ENCODE results near the gene C11orf21. TPM values are rescaled to one million over a fixed set of nuclear protein-coding genes. Genes with fewer than 3 reads are reported as not detected.

Gene C11orf21
- total and polyA plus RNA-seq, 2 of the 8 experiments (the other 6 are each of a cell fraction or from before 2014, with no cell fraction given): not detected

DNA sequence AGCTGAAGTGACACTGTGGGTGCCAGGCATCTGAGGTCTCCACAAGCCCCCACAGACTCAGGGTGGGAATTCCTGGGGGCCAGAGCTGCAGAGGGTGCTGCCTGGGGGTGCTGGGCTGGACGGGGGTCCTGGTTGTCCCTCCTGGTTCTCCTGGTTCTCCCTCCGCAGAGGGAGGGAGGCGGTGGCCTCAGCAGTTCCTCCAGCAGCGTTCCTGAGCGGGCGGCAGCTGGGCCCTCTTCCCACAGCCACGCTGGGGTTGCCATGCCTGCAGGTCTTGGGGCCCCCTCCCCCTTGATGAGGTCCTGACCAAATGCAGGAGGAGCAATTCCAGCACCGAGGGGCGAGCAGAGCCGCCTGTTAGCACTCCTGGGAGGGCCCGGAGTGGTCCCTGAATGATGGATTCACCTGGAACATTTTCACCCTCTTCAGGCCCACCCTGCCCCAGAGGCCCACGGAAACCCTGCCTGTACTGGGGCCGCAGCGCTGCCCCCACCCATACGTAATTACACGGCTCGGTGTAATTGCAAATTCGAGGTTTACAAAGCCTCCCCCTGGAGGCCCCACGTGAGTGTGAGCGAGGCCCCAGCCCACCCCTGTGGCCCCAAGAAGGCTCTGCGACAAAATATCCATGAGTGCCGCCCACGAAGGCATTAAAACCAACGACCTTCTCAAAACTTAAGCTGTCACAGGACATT is 635 bp downstream of the C11orf21 start:
- Histone ChIP-seq H3K9ac (replicated peaks in 1 of 4; ENCODE audit: extremely low read depth in 1 of 4, low read depth in 3 of 4, low read length in 3 of 4) (no peak overlapping the region), H3K14ac (ENCODE audit: insufficient read length) (no peak overlapping the region), H2BK120ac (replicated peaks; ENCODE audit: low read depth, low read length) (no peak overlapping the region), H3K27ac (ENCODE audit: low read depth, low read length) (no peak overlapping the region), H2AFZ (ENCODE audit: low read length) (no peak overlapping the region), H2BK15ac (ENCODE audit: low read length) (no peak overlapping the region), H3K27me3 (replicated peaks in 1 of 4; ENCODE audit: control insufficient read depth in 3 of 4, extremely low read depth in 1 of 4, insufficient read depth in 3 of 4, low read length in 3 of 4) (peaks cover 0 to 2% (median 0%) of the 10 kb centered on the region in 4 experiments; a peak in 1 of 7 replicates), H3K4me2 (ENCODE audit: insufficient read depth in 1 of 2, low read depth in 2 of 2, low read length in 2 of 2) (no peak overlapping the region), H2BK12ac (ENCODE audit: low read depth, low read length) (no peak overlapping the region), H3K23me2 (ENCODE audit: low read depth, low read length) (no peaks in the 10 kb centered on the region), H4K5ac (ENCODE audit: insufficient read length, low read depth, low read length) (no peak overlapping the region), H3K9me3 (ENCODE audit: insufficient read depth in 2 of 2, low read depth in 1 of 2, low read length in 1 of 2) (no peaks in the 10 kb centered on the region), H4K20me1 (replicated peaks in 1 of 2; ENCODE audit: control insufficient read depth in 1 of 2, insufficient read depth in 2 of 2, low read length in 2 of 2) (peaks cover 0 to 3% of the 10 kb centered on the region in 2 experiments), H3K18ac (ENCODE audit: extremely low read depth, low read length) (no peak overlapping the region), H3K4ac (replicated peaks; ENCODE audit: insufficient read length, low read depth, low read length) (no peak overlapping the region), H2BK5ac (ENCODE audit: low read depth, low read length) (no peak overlapping the region), H2BK20ac (ENCODE audit: low read length) (no peak overlapping the region), H3K23ac (ENCODE audit: insufficient read length) (no peak overlapping the region), H3K79me2 (ENCODE audit: control insufficient read depth in 1 of 2, insufficient read depth in 2 of 2, low read length in 2 of 2) (no peaks in the 10 kb centered on the region), H4K8ac (ENCODE audit: extremely low read depth, insufficient read depth, low read length) (no peak overlapping the region), H3K4me1 (replicated peaks in 1 of 4; ENCODE audit: control insufficient read depth in 3 of 4, insufficient read depth in 4 of 4, low read length in 3 of 4) (peaks cover 0 to 3% (median 0%) of the 10 kb centered on the region in 4 experiments; a peak in 1 of 7 replicates), H3K4me3 (ENCODE audit: extremely low read depth in 1 of 4, insufficient read depth in 2 of 4, low read depth in 3 of 4, low read length in 4 of 4) (no peak overlapping the region), H3K36me3 (ENCODE audit: control insufficient read depth in 2 of 4, insufficient read depth in 4 of 4, low read length in 3 of 4) (no peaks in the 10 kb centered on the region), H3K56ac (replicated peaks; ENCODE audit: insufficient read length, low read depth, low read length) (no peak overlapping the region), H3K79me1 (ENCODE audit: low read depth, low read length) (no peaks in the 10 kb centered on the region), H2AK5ac (ENCODE audit: low read depth, low read length) (no peak overlapping the region), H4K91ac (replicated peaks; ENCODE audit: insufficient read length, low read length) (no peak overlapping the region)
- no peak for FAIRE-seq
- ChIA-PET POLR2A (ENCODE audit: partially characterized antibody) (no interaction called here), CTCF (ENCODE audit: partially characterized antibody) (interaction anchor here (1.2 to 14.9 kb wide), 12 partner anchors 9 to 136 kb away, joined by 3 to 333 read pairs (median 12); no protein-coding TSS in a partner anchor)
- DNase-seq (ENCODE audit: low read depth in 1 of 2, low spot score in 2 of 2): no peak
- WGBS, 2 experiments (ENCODE audit: extremely low coverage in 1 of 2, insufficient coverage in 1 of 2, insufficient read length in 1 of 2, insufficient replicate concordance in 2 of 2, low coverage in 1 of 2, low lambda C conversion rate in 2 of 2, missing lambda C conversion rate in 1 of 2): 75% methylated on average over 11 of the region's 24 CpGs; no CpG with 5 or more reads in 1 of the 2 experiments
- no peak for TF ChIP-seq RBBP5 (IDR thresholded peaks at IDR 0.05; ENCODE audit: borderline replicate concordance, low read depth, low read length)
- TF ChIP-seq, protein P1, sequence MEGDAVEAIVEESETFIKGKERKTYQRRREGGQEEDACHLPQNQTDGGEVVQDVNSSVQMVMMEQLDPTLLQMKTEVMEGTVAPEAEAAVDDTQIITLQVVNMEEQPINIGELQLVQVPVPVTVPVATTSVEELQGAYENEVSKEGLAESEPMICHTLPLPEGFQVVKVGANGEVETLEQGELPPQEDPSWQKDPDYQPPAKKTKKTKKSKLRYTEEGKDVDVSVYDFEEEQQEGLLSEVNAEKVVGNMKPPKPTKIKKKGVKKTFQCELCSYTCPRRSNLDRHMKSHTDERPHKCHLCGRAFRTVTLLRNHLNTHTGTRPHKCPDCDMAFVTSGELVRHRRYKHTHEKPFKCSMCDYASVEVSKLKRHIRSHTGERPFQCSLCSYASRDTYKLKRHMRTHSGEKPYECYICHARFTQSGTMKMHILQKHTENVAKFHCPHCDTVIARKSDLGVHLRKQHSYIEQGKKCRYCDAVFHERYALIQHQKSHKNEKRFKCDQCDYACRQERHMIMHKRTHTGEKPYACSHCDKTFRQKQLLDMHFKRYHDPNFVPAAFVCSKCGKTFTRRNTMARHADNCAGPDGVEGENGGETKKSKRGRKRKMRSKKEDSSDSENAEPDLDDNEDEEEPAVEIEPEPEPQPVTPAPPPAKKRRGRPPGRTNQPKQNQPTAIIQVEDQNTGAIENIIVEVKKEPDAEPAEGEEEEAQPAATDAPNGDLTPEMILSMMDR (IDR thresholded peaks at IDR 0.05; ENCODE audit: control extremely low read depth in 1 of 3, insufficient read depth in 1 of 3, low read depth in 1 of 3, low read length in 3 of 3): no peak
- no peak for TF ChIP-seq RFX5 (IDR thresholded peaks at IDR 0.05; ENCODE audit: borderline replicate concordance, low read depth, low read length)
- TF ChIP-seq HDAC6 (IDR thresholded peaks at IDR 0.05; ENCODE audit: low read depth, low read length): no peak
- no peak for TF ChIP-seq EGR1 (IDR thresholded peaks at IDR 0.05; ENCODE audit: borderline replicate concordance, low read depth, low read length)
- no peak for TF ChIP-seq GABPA (IDR thresholded peaks at IDR 0.05; ENCODE audit: borderline replicate concordance, insufficient read depth, low read length)
- TF ChIP-seq, protein P2, sequence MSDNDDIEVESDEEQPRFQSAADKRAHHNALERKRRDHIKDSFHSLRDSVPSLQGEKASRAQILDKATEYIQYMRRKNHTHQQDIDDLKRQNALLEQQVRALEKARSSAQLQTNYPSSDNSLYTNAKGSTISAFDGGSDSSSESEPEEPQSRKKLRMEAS (IDR thresholded peaks at IDR 0.05): no peak
- TF ChIP-seq SP1 (IDR thresholded peaks at IDR 0.05; ENCODE audit: low read depth, low read length): no peak
- no peak for TF ChIP-seq CTBP2 (IDR thresholded peaks at IDR 0.05; ENCODE audit: borderline replicate concordance, insufficient read depth, insufficient read length, low read length)

Measured in H1 (cell line).